A549 (cell line): ENCODE measurements around the gene INKA2. TPM values are rescaled to one million over a fixed set of nuclear protein-coding genes. Genes with fewer than 3 reads are reported as not detected.

Source experiments
- ATAC-seq, 2 experiments: fragments of 200-7000 bp in 1 of 2; fragments of >200 bp in 1 of 2; cut with Nextera tagmentation in 1 of 2; cut with Tn5 transposase in 1 of 2; 3 replicates each; pipeline versions ENCODE4 v1.8.0 to v1.9.1; 2018 to 2020; ENCODE audit warnings: mild to moderate bottlenecking in 1 of 2, moderate library complexity in 1 of 2
- CTCF ChIA-PET: fragments of 300-600 bp; sonication (Branson Sonifier 250); formaldehyde crosslinking; extraction: SDS; loops from one replicate; lab custom pipeline; 2021; ENCODE audit warnings: antibody characterized with exemption, inconsistent platforms; lab: Yijun Ruan, JAX
- POLR2A ChIA-PET: fragments of 350-600 bp; formaldehyde crosslinking; extraction: SDS; loops from one replicate; lab custom pipeline; 2021; ENCODE audit warnings: antibody characterized with exemption, inconsistent platforms; lab: Yijun Ruan, JAX
- DNase-seq, 2 experiments: peaks; one replicate each; pipeline versions ENCODE4 v3.0.0 to v3.0.0-alpha.2; 2011 to 2016; ENCODE audit warnings: low read depth in 1 of 2, low spot score in 1 of 2
- FAIRE-seq: peaks from 2 replicates; lab custom pipeline; 2011; peaks lifted over from hg19 to GRCh38; lab: Jason Lieb, UNC
- H3K27ac ChIP-seq, 2 experiments: fragments of >200 bp; sonication (Bioruptor Twin); formaldehyde crosslinking; 3 replicates each; pipeline ENCODE4 v1.5.1; 2016 to 2017
- H3K4me1 ChIP-seq: fragments of >200 bp; sonication (Bioruptor Twin); formaldehyde crosslinking; 3 replicates; pipeline ENCODE4 v1.6.1; 2016
- H3K4me2 ChIP-seq: fragments of >200 bp; sonication (Bioruptor Twin); formaldehyde crosslinking; 3 replicates; pipeline ENCODE4 v1.6.1; 2016
- H3K4me3 ChIP-seq: fragments of >200 bp; sonication (Bioruptor Twin); formaldehyde crosslinking; 3 replicates; pipeline ENCODE4 v1.5.1; 2016
- H3K9me3 ChIP-seq: fragments of >200 bp; sonication (Bioruptor Twin); formaldehyde crosslinking; 3 replicates; pipeline ENCODE4 v1.6.1; 2016
- ATOH8 ChIP-seq: fragments of 250-450 bp; sonication (Bioruptor Pico); IDR thresholded peaks from 2 replicates; pipeline ENCODE4 v1.5.0; 2020; ENCODE audit warnings: low read depth, mild to moderate bottlenecking, moderate library complexity
- BCL3 ChIP-seq: fragments of >200 bp; sonication (Bioruptor Twin); formaldehyde crosslinking; IDR thresholded peaks from 3 replicates; pipeline ENCODE4 v1.6.1; 2016
- BHLHE40 ChIP-seq: IDR thresholded peaks from 2 replicates; pipeline ENCODE4 v1.6.1; 2012; ENCODE audit warnings: low read depth, low read length, inconsistent platforms
- CBX2 ChIP-seq: fragments of 200-600 bp; sonication (generic); IDR thresholded peaks from 2 replicates; pipeline ENCODE4 v1.6.1; 2016; ENCODE audit warnings: low read depth, mild to moderate bottlenecking, borderline replicate concordance
- CEBPB ChIP-seq, 2 experiments: fragments of >200 bp in 1 of 2; sonication (Bioruptor Twin) in 1 of 2; formaldehyde crosslinking in 1 of 2; IDR thresholded peaks; 2 replicates each; pipeline ENCODE4 v1.6.1; 2012 to 2016
- CHD2 ChIP-seq: fragments of 150-350 bp; IDR thresholded peaks from 2 replicates; pipeline ENCODE4 v1.6.1; 2014; ENCODE audit warnings: low read length; ENCODE audit not compliant: partially characterized antibody
- CHD4 ChIP-seq: fragments of 200-600 bp; sonication (generic); IDR thresholded peaks from 2 replicates; pipeline ENCODE4 v1.6.1; 2016; ENCODE audit warnings: antibody characterized with exemption, mild to moderate bottlenecking, borderline replicate concordance
- EP300 ChIP-seq, 2 experiments: fragments of >200 bp; sonication (Bioruptor Twin); formaldehyde crosslinking; IDR thresholded peaks; 2 replicates in 1 of 2; 3 replicates in 1 of 2; pipeline ENCODE4 v1.6.1; 2016 to 2017
- GATA3 ChIP-seq: IDR thresholded peaks from 2 replicates; pipeline ENCODE4 v1.6.1; 2012; ENCODE audit warnings: borderline replicate concordance
- HDAC2 ChIP-seq: fragments of 200-600 bp; sonication (generic); IDR thresholded peaks from 2 replicates; pipeline ENCODE4 v1.6.1; 2016
- HOXB13 ChIP-seq: fragments of 250-450 bp; sonication (Bioruptor Pico); IDR thresholded peaks from 2 replicates; pipeline ENCODE4 v1.5.0; 2020; ENCODE audit warnings: low read depth, mild to moderate bottlenecking, moderate library complexity
- HOXB5 ChIP-seq: fragments of 250-450 bp; sonication (Bioruptor Pico); IDR thresholded peaks from 2 replicates; pipeline ENCODE4 v1.5.0; 2020; ENCODE audit warnings: mild to moderate bottlenecking, moderate library complexity
- KDM5A ChIP-seq: fragments of 200-600 bp; sonication (generic); IDR thresholded peaks from 2 replicates; pipeline ENCODE4 v1.6.1; 2016; ENCODE audit warnings: antibody characterized with exemption, mild to moderate bottlenecking
- MYC ChIP-seq: IDR thresholded peaks from 2 replicates; pipeline ENCODE4 v1.6.1; 2012; ENCODE audit warnings: mild to moderate bottlenecking, inconsistent platforms, low read length, improper control_type of control experiment, borderline replicate concordance
- NFE2L2 ChIP-seq: fragments of 150-350 bp; conservative IDR thresholded peaks from 2 replicates; pipeline ENCODE4 v1.6.1; 2014; ENCODE audit warnings: low read length
- POLR2A ChIP-seq: IDR thresholded peaks from 2 replicates; pipeline ENCODE4 v1.6.1; 2012; ENCODE audit warnings: mild to moderate bottlenecking, low read length
- POLR2AphosphoS2 ChIP-seq: conservative IDR thresholded peaks from 2 replicates; pipeline ENCODE4 v1.6.1; 2012; ENCODE audit warnings: low read length, improper control_type of control experiment, inconsistent platforms
- RAD21 ChIP-seq, 2 experiments: fragments of >200 bp in 1 of 2; sonication (Bioruptor Twin) in 1 of 2; formaldehyde crosslinking in 1 of 2; IDR thresholded peaks in 1 of 2; conservative IDR thresholded peaks in 1 of 2; 2 replicates in 1 of 2; 3 replicates in 1 of 2; pipeline ENCODE4 v1.6.1; 2012 to 2018; ENCODE audit warnings: inconsistent platforms in 1 of 2
- RARB ChIP-seq: fragments of 250-450 bp; sonication (Bioruptor Pico); IDR thresholded peaks from 2 replicates; pipeline ENCODE4 v1.8.0; 2021; ENCODE audit warnings: mild to moderate bottlenecking, moderate library complexity
- RFX5 ChIP-seq: fragments of 450-650 bp; IDR thresholded peaks from 2 replicates; pipeline ENCODE4 v1.7.1; 2014; ENCODE audit warnings: antibody characterized with exemption, mild to moderate bottlenecking, moderate library complexity
- SREBF2 ChIP-seq: fragments of 450-650 bp; IDR thresholded peaks from 2 replicates; pipeline ENCODE4 v1.6.1; 2014; ENCODE audit warnings: mild to moderate bottlenecking, moderate library complexity
- TP53 ChIP-seq: fragments of 250-450 bp; sonication (Bioruptor Pico); IDR thresholded peaks from 2 replicates; pipeline ENCODE4 v1.5.0; 2021; ENCODE audit warnings: mild to moderate bottlenecking, moderate library complexity
- WGBS: methylation state at CpG from one replicate; pipeline ENCODE4 v1.1.6; 2017; ENCODE audit errors: missing lambda C conversion rate; 5-methylcytosine and 5-hydroxymethylcytosine counted together
- polyA plus RNA-seq, 4 experiments: library from polyadenylated mRNA; depleted of rRNA in 3 of 4; stranded (reverse); fragments of >200 nt; fragmentation: RNase III in 1 of 4; extraction: RNeasy Plus Mini Kit Qiagen cat#74134 plus additional on column Dnase treatment in 1 of 4; gene quantifications; 2 replicates in 3 of 4; 3 replicates in 1 of 4; pipeline ENCODE4 v1.2.3, GENCODE V29; 2011 to 2017

Gene INKA2
- polyA plus RNA-seq, 2 of the 4 experiments (the other 2 are of a cell fraction) = 1.2 to 1.3 TPM

- H3K4me1 ChIP-seq = no peaks in the 10 kb centered on the region
- no peaks in the 10 kb centered on the region for H3K9me3 ChIP-seq
- no peak for TF ChIP-seq CEBPB (IDR thresholded peaks at IDR 0.05)
- TF ChIP-seq TP53 = no peak
- H3K4me2 ChIP-seq = no peak overlapping the region
- ChIA-PET CTCF (interaction anchor here (0.7 to 3.7 kb wide), 19 partner anchors 9 to 287 kb away, joined by 3 to 19 read pairs (median 5); partner anchors contain the start of genes ADORA3, DDX20 and TMIGD3), POLR2A (no interaction called here)
- no peak overlapping the region for H3K4me3 ChIP-seq
- no peak for DNase-seq
- no peak for ATAC-seq
- no peak for FAIRE-seq
- H3K27ac ChIP-seq = no peak overlapping the region
Observed at GRCh38 chr1:111768625-111769024, 29.4 kb upstream of the INKA2 start.

GRCh38 chr1:111768023-111768422 lies 28.8 kb upstream of the INKA2 start:
- no peak for FAIRE-seq
- H3K4me3 ChIP-seq = no peak overlapping the region
- TF ChIP-seq ATOH8 (CRISPR knock-in tag) = no peak
- no peak for TF ChIP-seq CHD4
- H3K4me1 ChIP-seq = no peaks in the 10 kb centered on the region
- no peak overlapping the region for H3K4me2 ChIP-seq
- POLR2A ChIA-PET = no interaction called here
- H3K9me3 ChIP-seq = no peaks in the 10 kb centered on the region
- no peak overlapping the region for H3K27ac ChIP-seq
- CTCF ChIA-PET = interaction anchor here (0.7 to 3.7 kb wide), 8 partner anchors 14 to 260 kb away, joined by 3 to 18 read pairs (median 4); partner anchors contain the start of gene DDX20
- no peak for DNase-seq
- no peak for ATAC-seq

GRCh38 chr1:111762332-111762731 lies 23.1 kb upstream of the INKA2 start:
- no peak for DNase-seq
- Histone ChIP-seq H3K4me2 (no peak overlapping the region), H3K4me1 (peaks cover under 1% of the 10 kb centered on the region; the same call in 1 of the 3 replicates), H3K4me3 (no peak overlapping the region), H3K9me3 (no peaks in the 10 kb centered on the region), H3K27ac (no peak overlapping the region)
- TF ChIP-seq CBX2 (no peak), NFE2L2 (no peak), KDM5A (no peak), RFX5 (no peak), CHD2 (no peak), RARB (CRISPR knock-in tag) (no peak), HOXB5 (no peak), EP300 (IDR thresholded peaks at IDR 0.05) (no peak), HDAC2 (no peak), CEBPB (IDR thresholded peaks at IDR 0.05) (no peak), BHLHE40 (no peak), BCL3 (no peak), MYC (no peak), GATA3 (no peak), POLR2A (no peak), HOXB13 (CRISPR knock-in tag) (no peak), ATOH8 (CRISPR knock-in tag) (no peak), SREBF2 (no peak), RAD21 (conservative IDR thresholded peaks at IDR 0.05 in 1 of 2, IDR thresholded peaks at IDR 0.05 in 1 of 2) (no peak), POLR2AphosphoS2 (no peak)
- no peak for ATAC-seq
- ChIA-PET POLR2A (no interaction called here), CTCF (interaction anchor here (1.0 to 2.5 kb wide), 3 partner anchors 13 to 47 kb away, joined by 3 to 9 read pairs (median 4); no protein-coding TSS in a partner anchor)
- WGBS = 98% methylated on average over 2 of the region's 2 CpGs
- no peak for FAIRE-seq
